Memory B cell (primary cell): ENCODE measurements around the gene PDCL3.

ENCODE experiments used
- ATAC-seq: fragments of 150-1000 bp; cut with Tn5 transposase; 2 replicates; pipeline ENCODE4 v1.10.0; 2021; ENCODE audit warnings: low read depth, mild to moderate bottlenecking, moderate library complexity
- DNase-seq, 2 donors: peaks; one replicate each; pipeline ENCODE4 v3.0.0; 2022; ENCODE audit warnings: low spot score in 2 of 2
- H3K27ac Mint-ChIP-seq: one replicate; pipeline ENCODE4 v1.8.0; 2022; ENCODE audit warnings: mild to moderate bottlenecking, moderate library complexity, mixed read lengths
- H3K27me3 Mint-ChIP-seq: one replicate; pipeline ENCODE4 v1.8.0; 2022; ENCODE audit warnings: mixed read lengths
- H3K36me3 Mint-ChIP-seq: one replicate; pipeline ENCODE4 v1.8.0; 2022; ENCODE audit warnings: mild to moderate bottlenecking, mixed read lengths
- H3K4me1 Mint-ChIP-seq: one replicate; pipeline ENCODE4 v1.8.0; 2022; ENCODE audit warnings: mixed read lengths
- H3K4me3 Mint-ChIP-seq: one replicate; pipeline ENCODE4 v1.8.0; 2022; ENCODE audit warnings: mild to moderate bottlenecking, moderate library complexity, mixed read lengths
- H3K9me3 Mint-ChIP-seq: one replicate; pipeline ENCODE4 v1.8.0; 2022; ENCODE audit warnings: mixed read lengths

Gene PDCL3

GRCh38 chr2:100611079-100612029 lies 48.6 kb downstream of the PDCL3 start:
- no peak for DNase-seq
- H3K27ac Mint-ChIP-seq: no peak overlapping the region
- H3K36me3 Mint-ChIP-seq: no peaks in the 10 kb centered on the region
- no peaks in the 10 kb centered on the region for H3K9me3 Mint-ChIP-seq
- H3K27me3 Mint-ChIP-seq: peaks cover 12% of the 10 kb centered on the region
- H3K4me3 Mint-ChIP-seq: no peak overlapping the region
- ATAC-seq: no peak
- H3K4me1 Mint-ChIP-seq: peaks cover 9% of the 10 kb centered on the region

- H3K9me3 Mint-ChIP-seq: no peaks in the 10 kb centered on the region
- H3K4me1 Mint-ChIP-seq: peaks cover 6% of the 10 kb centered on the region
- no peaks in the 10 kb centered on the region for H3K36me3 Mint-ChIP-seq
- peaks cover 10% of the 10 kb centered on the region for H3K27me3 Mint-ChIP-seq
- H3K27ac Mint-ChIP-seq: no peak overlapping the region
- no peak for ATAC-seq
- H3K4me3 Mint-ChIP-seq: no peak overlapping the region
- DNase-seq: no peak
Observed at GRCh38 chr2:100612388-100613000, 49.7 kb downstream of the PDCL3 start.

GRCh38 chr2:100613719-100614118 lies 50.9 kb downstream of the PDCL3 start:
- H3K27me3 Mint-ChIP-seq: peaks cover 12% of the 10 kb centered on the region
- no peak overlapping the region for H3K4me3 Mint-ChIP-seq
- no peaks in the 10 kb centered on the region for H3K36me3 Mint-ChIP-seq
- H3K9me3 Mint-ChIP-seq: no peaks in the 10 kb centered on the region
- ATAC-seq (no peak), DNase-seq (no peak)
- peaks cover 6% of the 10 kb centered on the region for H3K4me1 Mint-ChIP-seq
- no peak overlapping the region for H3K27ac Mint-ChIP-seq

GRCh38 chr2:100614455-100615000 lies 51.7 kb downstream of the PDCL3 start:
- DNase-seq: no peak
- no peak for ATAC-seq
- H3K9me3 Mint-ChIP-seq: no peaks in the 10 kb centered on the region
- peaks cover 16% of the 10 kb centered on the region for H3K27me3 Mint-ChIP-seq
- no peaks in the 10 kb centered on the region for H3K36me3 Mint-ChIP-seq
- no peak overlapping the region for H3K4me3 Mint-ChIP-seq
- H3K4me1 Mint-ChIP-seq: peaks cover 6% of the 10 kb centered on the region
- H3K27ac Mint-ChIP-seq: no peak overlapping the region

GRCh38 chr2:100615471-100615870 lies 52.7 kb downstream of the PDCL3 start:
- DNase-seq: no peak
- Mint-ChIP-seq H3K9me3 (no peaks in the 10 kb centered on the region), H3K36me3 (no peaks in the 10 kb centered on the region), H3K27ac (no peak overlapping the region), H3K4me1 (peaks cover 6% of the 10 kb centered on the region), H3K27me3 (peaks cover 17% of the 10 kb centered on the region), H3K4me3 (no peak overlapping the region)
- ATAC-seq: no peak

GRCh38 chr2:100615886-100616285 lies 53.1 kb downstream of the PDCL3 start:
- no peak for ATAC-seq
- H3K36me3 Mint-ChIP-seq: no peaks in the 10 kb centered on the region
- peaks cover 6% of the 10 kb centered on the region for H3K4me1 Mint-ChIP-seq

GRCh38 chr2:100616841-100617390 lies 54.1 kb downstream of the PDCL3 start:
- H3K4me1 Mint-ChIP-seq: peaks cover 6% of the 10 kb centered on the region
- H3K4me3 Mint-ChIP-seq: no peak overlapping the region
- ATAC-seq (no peak), DNase-seq (no peak)
- H3K9me3 Mint-ChIP-seq: peaks cover 3% of the 10 kb centered on the region
- H3K27ac Mint-ChIP-seq: no peak overlapping the region
- peaks cover 22% of the 10 kb centered on the region for H3K27me3 Mint-ChIP-seq
- H3K36me3 Mint-ChIP-seq: no peaks in the 10 kb centered on the region

More at GRCh38 chr2:100615886-100616285, 53.1 kb downstream of the PDCL3 start:
- Mint-ChIP-seq H3K4me3 (no peak overlapping the region), H3K27ac (no peak overlapping the region), H3K27me3 (peaks cover 19% of the 10 kb centered on the region), H3K9me3 (no peaks in the 10 kb centered on the region)
- DNase-seq: no peak

GRCh38 chr2:100619951-100620350 lies 57.2 kb downstream of the PDCL3 start:
- H3K27ac Mint-ChIP-seq: no peak overlapping the region
- no peaks in the 10 kb centered on the region for H3K36me3 Mint-ChIP-seq
- H3K27me3 Mint-ChIP-seq: peaks cover 13% of the 10 kb centered on the region
- H3K4me3 Mint-ChIP-seq: no peak overlapping the region
- no peak for ATAC-seq
- no peak for DNase-seq
- H3K4me1 Mint-ChIP-seq: no peaks in the 10 kb centered on the region
- H3K9me3 Mint-ChIP-seq: peaks cover 3% of the 10 kb centered on the region

GRCh38 chr2:100620481-100620880 lies 57.7 kb downstream of the PDCL3 start:
- no peak overlapping the region for H3K27ac Mint-ChIP-seq
- peaks cover 3% of the 10 kb centered on the region for H3K9me3 Mint-ChIP-seq
- ATAC-seq (no peak), DNase-seq (no peak)
- peaks cover 13% of the 10 kb centered on the region for H3K27me3 Mint-ChIP-seq
- H3K36me3 Mint-ChIP-seq: no peaks in the 10 kb centered on the region
- no peaks in the 10 kb centered on the region for H3K4me1 Mint-ChIP-seq
- no peak overlapping the region for H3K4me3 Mint-ChIP-seq

- ATAC-seq (no peak), DNase-seq (no peak)
- no peaks in the 10 kb centered on the region for H3K4me1 Mint-ChIP-seq
- no peak overlapping the region for H3K27ac Mint-ChIP-seq
- H3K4me3 Mint-ChIP-seq: no peak overlapping the region
- H3K36me3 Mint-ChIP-seq: no peaks in the 10 kb centered on the region
- peaks cover 3% of the 10 kb centered on the region for H3K9me3 Mint-ChIP-seq
- H3K27me3 Mint-ChIP-seq: peaks cover 16% of the 10 kb centered on the region
Observed at GRCh38 chr2:100621371-100621951, 58.7 kb downstream of the PDCL3 start.

- no peak for DNase-seq
- no peaks in the 10 kb centered on the region for H3K4me1 Mint-ChIP-seq
- peaks cover 16% of the 10 kb centered on the region for H3K27me3 Mint-ChIP-seq
Observed at GRCh38 chr2:100623033-100623715, 60.4 kb downstream of the PDCL3 start.

GRCh38 chr2:100623930-100624329 lies 61.1 kb downstream of the PDCL3 start:
- peaks cover 16% of the 10 kb centered on the region for H3K27me3 Mint-ChIP-seq
- H3K9me3 Mint-ChIP-seq: peaks cover 3% of the 10 kb centered on the region
- H3K4me3 Mint-ChIP-seq: no peak overlapping the region
- no peaks in the 10 kb centered on the region for H3K36me3 Mint-ChIP-seq
- no peak overlapping the region for H3K27ac Mint-ChIP-seq
- no peak for ATAC-seq
- no peaks in the 10 kb centered on the region for H3K4me1 Mint-ChIP-seq
- DNase-seq: no peak

More at GRCh38 chr2:100623033-100623715, 60.4 kb downstream of the PDCL3 start:
- Mint-ChIP-seq H3K27ac (no peak overlapping the region), H3K9me3 (peaks cover 3% of the 10 kb centered on the region), H3K36me3 (no peaks in the 10 kb centered on the region), H3K4me3 (no peak overlapping the region)
- ATAC-seq: no peak

- DNase-seq (no peak), ATAC-seq (no peak)
- Mint-ChIP-seq H3K9me3 (peaks cover 3% of the 10 kb centered on the region), H3K27ac (no peak overlapping the region), H3K4me1 (peaks cover under 1% of the 10 kb centered on the region), H3K4me3 (no peak overlapping the region), H3K27me3 (peaks cover 11% of the 10 kb centered on the region), H3K36me3 (no peaks in the 10 kb centered on the region)
Observed at GRCh38 chr2:100624536-100624935, 61.7 kb downstream of the PDCL3 start.
